Gastrocnemius medialis (tissue), 4 donors: Measurements from ENCODE around the gene MADD.

Experiments
- POLR2A ChIP-seq, 2 donors: fragments of 450-650 bp; IDR thresholded peaks; one replicate each; pipeline ENCODE4 v1.6.1; 2017; ENCODE audit warnings: antibody characterized with exemption in 2 of 2, mild to moderate bottlenecking in 2 of 2, moderate library complexity in 2 of 2
- TF ChIP-seq, protein P1 (sequence below), 5 experiments: fragments of 450-650 bp in 3 of 5; fragments of 200-600 bp in 2 of 5; sonication (generic) in 2 of 5; IDR thresholded peaks in 4 of 5; conservative IDR thresholded peaks in 1 of 5; 1 replicate in 4 of 5; 2 replicates in 1 of 5; pipeline ENCODE4 v1.5.1; 2016 to 2019; ENCODE audit warnings: antibody characterized with exemption in 5 of 5, mild to moderate bottlenecking in 3 of 5, moderate library complexity in 3 of 5

- TF ChIP-seq, protein P1, sequence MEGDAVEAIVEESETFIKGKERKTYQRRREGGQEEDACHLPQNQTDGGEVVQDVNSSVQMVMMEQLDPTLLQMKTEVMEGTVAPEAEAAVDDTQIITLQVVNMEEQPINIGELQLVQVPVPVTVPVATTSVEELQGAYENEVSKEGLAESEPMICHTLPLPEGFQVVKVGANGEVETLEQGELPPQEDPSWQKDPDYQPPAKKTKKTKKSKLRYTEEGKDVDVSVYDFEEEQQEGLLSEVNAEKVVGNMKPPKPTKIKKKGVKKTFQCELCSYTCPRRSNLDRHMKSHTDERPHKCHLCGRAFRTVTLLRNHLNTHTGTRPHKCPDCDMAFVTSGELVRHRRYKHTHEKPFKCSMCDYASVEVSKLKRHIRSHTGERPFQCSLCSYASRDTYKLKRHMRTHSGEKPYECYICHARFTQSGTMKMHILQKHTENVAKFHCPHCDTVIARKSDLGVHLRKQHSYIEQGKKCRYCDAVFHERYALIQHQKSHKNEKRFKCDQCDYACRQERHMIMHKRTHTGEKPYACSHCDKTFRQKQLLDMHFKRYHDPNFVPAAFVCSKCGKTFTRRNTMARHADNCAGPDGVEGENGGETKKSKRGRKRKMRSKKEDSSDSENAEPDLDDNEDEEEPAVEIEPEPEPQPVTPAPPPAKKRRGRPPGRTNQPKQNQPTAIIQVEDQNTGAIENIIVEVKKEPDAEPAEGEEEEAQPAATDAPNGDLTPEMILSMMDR (IDR thresholded peaks at IDR 0.05 in 4 of 5, conservative IDR thresholded peaks at IDR 0.05 in 1 of 5): no peak
- no peak for TF ChIP-seq POLR2A (IDR thresholded peaks at IDR 0.05)
Observed at GRCh38 chr11:47359586-47359985, 89.7 kb downstream of the MADD start.
